NCI-H2081 treated with DMSO at 0.1 percent for 48 hours (cell line): ENCODE results near the gene RTP5.

Experiments
- DNase-seq: peaks from one replicate; lab custom pipeline; 2025; lab: John Stamatoyannopoulos, UW

The RTP5 gene

DNA sequence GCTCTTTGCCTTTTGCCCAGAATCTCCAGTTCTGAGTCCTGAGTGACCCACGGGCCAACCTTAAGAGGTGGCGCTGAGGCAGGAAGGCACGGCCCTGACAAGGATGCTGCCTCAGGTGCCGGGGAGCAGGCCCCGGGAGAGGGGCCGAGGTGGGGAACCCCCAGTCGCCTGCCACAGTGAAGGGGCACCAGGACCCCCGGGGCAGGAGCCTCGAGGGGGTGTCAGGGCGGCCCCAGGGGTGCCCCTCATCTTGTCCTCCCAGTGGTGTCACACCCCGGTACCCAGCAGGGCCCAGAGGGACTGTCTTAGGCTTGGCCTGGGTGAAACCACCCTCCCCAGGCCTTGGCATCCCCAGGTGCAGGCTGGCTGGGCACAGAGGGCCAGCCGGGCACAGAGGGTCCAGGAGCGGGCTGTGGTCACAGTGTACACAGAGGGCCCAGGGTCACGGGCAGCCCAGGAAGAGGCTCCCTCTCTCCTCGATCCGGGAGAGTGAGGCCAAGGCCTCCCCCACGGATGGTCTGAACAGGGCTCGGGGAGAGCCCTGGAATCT is 11.9 kb upstream of the RTP5 start:
- DNase-seq: no peak

DNA sequence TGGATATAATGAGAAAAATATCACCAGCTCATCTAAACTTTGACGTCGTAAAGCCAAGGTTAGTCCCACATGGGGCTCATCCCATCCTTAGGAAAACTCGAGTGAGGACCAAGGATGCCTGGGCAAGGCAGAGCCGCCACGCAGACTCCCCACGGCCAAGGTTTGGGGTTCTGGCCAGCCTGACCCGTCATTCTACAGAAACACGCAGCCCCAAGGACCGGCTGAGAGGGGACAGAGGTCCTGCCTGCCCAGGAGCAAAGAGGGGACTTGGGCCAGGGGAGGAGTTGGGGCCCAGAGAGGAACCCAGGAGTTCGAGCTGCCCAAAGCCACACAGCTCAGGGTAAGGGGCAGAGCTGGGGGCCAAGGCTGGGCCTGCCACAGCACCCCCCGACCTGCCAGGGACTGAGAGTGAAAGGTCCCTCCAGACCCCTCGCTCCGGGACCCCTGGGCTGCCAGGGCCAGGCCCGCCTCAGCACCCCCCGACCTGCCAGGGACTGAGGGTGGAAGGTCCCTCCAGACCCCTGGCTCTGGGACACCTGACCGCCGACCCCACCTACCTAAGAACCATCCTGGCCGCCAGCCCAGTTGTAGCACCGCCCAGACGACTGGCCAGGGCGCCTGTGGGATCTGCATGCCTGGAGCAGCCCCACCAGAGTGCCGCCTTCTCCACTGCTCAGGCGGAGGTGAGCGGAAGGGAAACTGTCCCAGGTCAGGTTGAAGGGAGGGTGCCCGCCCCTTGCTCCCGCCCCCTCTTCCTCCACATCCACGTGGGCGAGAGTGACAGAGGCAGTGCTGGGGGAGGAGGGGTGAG is 11.1 kb upstream of the RTP5 start, which contains the start of gene PDCD1:
TSS of gene PDCD1 (minus strand) at position 689 of the 811 bp plus-strand sequence. CDS start at position 633, 56 bp downstream.
- DNase-seq: no peak

DNA sequence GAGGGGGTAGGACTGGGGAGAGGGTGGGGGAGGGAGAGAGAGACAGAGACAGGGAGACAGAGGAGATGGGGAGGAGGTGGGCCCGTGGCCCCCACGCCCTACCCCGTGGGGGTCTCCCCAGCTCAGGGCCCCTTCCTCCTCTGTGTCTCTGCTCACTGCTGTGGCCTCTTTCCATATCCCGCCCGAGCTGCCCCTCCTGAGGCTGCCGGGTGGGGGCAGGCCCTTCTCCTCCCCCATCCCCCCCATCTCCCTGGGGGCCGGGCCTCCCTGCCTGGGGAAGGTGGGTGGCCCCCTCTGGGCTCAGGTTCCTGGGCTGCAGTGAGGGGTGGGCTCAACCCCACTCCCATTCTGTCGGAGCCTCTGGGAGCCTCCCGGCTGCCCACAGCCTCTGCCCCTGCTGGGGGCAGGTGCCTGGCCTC is 10.5 kb upstream of the RTP5 start:
- DNase-seq: no peak

DNA sequence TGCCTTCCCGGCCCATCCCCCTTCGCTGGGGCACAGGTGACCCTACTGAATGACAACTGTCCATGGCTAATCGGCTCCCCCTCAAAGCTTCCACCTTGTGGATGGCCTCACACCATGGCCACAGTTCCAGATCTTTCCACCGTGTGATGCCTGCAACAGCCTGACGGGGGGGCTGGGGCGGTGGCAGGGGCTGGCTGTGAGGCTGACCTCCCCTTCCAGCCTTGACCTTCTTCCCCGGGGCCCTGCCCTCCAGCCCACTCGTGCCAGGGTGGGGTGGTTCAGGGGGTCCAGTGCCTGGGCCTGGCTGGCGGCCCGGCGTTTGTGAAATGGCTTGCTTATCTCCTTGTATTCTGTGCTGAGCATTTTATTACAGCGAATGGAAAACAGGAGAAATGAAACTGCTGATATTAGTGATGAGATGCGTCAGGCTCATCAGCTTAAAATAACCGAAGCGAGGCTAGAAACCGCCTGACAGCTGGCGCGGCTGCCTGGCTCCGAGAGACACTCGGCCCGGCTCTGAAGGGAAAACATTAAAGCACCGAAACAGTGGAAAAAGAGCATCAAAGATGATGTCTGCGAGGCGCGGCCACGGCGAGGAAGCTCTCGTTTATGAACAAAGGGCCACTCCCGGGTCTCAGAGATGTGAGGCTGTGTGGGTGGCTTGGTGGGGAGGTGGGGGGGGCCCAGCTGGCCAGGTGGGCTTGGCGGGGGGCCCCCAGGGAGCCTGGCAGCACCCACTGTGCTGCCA is 9.9 kb upstream of the RTP5 start:
- DNase-seq: no peak

DNA sequence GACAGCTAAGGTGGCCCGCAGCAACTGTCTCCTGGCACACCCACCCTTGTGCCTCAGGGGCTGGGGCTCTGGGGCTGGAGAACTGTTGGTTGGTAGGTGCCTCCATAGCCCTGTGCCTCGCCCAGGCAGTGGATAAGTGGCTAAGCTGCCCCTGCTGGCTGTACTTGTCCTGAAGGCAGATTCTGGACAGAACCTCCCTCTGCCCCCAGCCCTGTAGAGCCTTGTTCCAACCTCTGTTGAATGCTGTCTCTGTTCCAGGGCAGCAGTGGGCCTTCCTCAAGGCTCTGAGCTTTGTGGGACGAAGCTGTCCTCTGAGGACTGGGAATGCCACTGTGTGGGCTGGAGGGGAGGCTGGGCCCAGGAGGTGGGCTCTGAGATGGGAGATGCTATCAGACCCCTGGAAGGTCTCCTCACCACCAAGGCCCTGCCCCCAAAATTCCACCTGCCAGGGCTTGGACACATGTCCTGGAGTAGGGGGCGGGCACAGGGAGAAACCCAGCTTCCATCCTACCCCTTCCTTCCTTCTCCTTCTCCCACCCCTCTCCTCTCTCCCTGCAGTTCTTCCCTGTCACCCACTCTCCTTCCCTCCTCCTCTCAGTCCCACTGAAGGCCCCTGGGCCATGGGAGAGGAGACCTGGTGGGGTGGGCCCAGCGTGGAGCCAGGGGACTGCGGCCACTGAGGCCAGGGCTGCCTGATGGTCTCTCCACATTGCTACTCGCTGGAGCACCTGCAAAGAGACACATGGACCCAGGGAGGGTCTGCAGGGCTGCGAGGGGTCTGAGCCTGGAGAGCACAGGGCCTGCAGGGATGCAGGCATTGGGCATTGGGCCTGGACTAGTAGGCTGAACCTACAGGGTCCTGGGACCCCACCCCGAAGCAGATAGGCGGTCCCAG is 9.1 kb upstream of the RTP5 start:
- DNase-seq: no peak

DNA sequence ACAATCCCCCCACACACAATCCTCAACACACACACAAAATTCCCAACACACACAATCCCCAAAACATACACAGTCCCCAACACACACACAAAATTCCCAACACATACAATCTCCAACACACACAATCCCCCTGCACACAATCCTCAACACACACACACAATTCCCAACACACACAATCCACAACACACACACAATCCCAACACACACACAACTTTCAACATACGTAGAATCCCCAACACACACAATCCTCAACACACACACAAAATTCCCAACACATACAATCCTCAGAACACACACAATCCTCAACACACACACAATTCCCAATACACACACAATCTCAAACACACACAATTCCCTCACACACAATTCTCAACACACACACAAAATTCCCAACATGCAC is 8.3 kb upstream of the RTP5 start:
- no peak for DNase-seq

DNA sequence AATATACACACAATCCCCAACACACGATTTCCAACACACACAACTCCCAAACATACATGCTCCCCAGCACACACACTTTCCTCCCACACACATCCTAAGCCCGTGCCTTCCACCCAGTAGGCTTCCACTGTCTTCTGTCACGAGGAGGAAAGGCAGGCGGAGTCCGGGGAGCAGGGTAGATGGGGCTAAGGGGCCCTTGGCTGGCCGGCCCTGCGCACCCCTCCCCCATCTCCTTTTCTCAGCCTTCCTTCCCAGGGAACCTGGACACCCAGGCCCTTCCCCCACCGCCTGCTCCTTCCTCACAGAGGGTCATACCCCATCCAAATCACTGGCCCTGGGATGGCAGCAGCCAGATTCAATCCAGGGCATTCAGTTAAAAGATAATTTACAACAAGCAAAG is 7.4 kb upstream of the RTP5 start:
- no peak for DNase-seq

DNA sequence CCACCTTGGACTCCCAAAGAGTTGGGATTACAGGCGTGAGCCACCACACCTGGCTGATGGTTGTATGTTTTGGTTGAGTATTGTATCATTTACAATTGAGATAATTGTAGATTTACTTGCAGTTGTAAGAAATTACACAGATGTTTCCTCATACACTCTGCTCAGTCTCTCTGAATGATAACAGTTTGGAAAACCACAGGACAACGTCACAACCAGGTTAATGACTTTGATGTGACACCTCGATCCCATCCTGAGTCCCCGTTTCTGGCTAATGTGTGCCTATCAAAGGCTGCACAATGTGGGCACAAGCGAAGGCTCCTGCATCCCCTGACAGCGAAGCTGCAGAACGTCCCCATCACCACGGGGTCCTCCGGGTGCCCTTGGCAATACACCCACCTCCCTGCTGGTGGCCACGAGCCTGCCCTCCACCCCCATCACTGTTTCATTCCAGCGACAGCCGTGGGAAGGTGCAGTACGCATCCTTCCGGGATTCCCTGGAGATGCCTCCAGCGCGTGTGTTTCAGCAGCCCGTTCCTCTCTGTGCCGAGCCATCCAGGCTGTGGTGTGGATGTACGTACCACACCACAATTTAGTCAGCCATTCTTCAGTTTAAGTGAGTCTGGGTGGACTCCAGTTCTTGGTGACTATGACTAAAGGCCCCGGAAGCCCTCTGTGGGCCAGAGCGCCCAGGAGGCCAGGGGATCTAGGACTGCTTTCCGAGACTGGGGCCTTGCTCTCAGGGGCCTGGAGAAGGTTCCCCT is 6.6 kb upstream of the RTP5 start:
- no peak for DNase-seq

DNA sequence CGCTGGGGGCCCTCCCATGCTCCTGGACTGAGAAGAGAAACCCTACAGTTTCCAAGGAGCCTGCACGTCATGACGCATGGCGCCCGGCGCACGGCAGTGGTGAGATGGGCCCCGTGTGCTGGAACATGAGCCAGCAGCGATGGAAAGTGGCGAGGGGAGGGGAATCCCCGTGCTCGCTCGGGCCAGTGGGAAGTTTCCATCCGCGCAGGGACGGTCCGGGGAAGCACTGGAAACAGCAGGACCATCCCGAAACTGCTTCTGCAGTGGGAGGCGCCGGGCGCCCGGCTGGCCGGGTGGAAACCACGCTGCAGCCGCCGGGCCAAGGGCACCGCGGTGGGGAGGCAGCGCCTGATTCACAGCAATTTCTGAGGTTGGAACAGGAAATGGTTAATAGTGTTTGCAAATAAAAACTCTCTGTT is 6.0 kb upstream of the RTP5 start:
- DNase-seq: no peak

DNA sequence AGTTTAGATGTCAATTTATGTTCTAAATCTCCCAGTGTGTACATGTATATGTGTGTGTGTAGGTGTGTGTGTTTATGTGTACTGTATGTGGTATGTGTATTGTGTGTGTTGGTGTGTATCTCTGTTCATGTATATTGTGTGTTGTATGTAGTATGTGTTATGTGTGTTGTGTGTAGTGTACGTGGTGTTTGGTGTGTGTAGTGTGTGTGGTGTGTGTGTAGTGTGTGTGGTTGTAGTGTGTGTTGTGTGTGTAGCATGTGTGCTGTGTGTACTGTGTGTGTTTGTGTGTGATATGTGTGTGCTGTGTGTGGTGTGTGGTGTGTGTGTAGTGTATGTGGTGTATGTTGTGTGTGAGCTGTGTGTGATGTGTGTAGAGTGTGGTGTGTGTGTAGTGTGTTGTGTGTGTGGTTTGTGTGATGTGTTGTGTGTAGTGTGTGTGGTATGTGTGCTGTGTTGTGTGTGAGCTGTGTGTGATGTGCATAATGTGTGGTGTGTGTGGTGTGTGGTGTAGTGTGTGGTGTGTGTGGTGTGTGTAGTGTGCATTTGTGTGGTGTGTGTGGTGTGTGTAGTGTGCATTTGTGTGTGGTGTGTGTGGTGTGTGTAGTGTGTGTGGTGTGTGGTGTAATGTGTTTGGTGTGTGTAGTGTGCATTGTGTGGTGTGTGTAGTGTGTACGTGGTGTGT is 5.2 kb upstream of the RTP5 start:
- no peak for DNase-seq

DNA sequence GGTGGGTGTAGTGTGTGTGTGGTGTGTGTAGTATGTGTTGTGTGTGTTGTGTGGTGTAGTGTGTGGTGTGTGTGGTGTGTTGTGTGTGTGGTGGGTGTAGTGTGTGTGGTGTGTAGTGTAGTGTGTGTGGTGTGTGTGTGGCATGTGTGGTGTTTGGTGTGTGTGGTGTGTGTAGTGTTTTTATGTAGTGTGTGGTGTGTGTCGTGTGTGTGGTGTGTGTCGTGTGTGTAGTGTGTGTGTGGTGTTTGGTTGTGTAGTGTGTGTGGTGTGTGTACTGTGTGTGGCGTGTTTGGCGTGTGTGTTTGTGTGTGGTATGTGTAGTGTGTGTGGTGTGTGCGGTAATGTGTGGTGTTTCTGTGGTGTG is 4.7 kb upstream of the RTP5 start:
- no peak for DNase-seq

DNA sequence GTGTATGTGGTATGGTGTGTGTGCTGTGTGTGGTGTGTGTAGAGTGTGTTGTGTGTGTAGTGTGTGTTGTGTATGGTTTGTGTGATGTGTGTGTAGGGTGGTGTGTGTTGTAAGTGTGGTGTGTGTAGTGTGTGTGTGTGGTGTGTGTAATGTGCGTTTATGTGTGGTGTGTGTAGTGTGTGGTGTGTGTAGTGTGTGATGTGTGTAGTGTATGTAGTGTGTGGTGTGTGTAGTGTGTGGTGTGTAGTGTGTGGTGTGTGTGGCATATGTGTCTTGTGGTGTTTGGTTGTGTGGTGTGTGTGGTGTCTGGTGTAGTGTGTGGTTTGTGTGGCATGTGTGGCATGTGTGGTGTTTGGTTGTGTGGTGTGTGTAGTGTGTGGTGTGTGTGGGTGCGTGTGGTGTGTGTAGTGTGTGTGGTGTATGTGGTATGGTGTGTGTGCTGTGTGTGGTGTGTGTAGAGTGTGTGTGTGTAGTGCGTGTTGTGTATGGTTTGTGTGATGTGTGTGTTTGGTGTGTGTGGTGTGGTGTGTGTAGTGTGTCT is 4.0 kb upstream of the RTP5 start:
- DNase-seq: no peak

DNA sequence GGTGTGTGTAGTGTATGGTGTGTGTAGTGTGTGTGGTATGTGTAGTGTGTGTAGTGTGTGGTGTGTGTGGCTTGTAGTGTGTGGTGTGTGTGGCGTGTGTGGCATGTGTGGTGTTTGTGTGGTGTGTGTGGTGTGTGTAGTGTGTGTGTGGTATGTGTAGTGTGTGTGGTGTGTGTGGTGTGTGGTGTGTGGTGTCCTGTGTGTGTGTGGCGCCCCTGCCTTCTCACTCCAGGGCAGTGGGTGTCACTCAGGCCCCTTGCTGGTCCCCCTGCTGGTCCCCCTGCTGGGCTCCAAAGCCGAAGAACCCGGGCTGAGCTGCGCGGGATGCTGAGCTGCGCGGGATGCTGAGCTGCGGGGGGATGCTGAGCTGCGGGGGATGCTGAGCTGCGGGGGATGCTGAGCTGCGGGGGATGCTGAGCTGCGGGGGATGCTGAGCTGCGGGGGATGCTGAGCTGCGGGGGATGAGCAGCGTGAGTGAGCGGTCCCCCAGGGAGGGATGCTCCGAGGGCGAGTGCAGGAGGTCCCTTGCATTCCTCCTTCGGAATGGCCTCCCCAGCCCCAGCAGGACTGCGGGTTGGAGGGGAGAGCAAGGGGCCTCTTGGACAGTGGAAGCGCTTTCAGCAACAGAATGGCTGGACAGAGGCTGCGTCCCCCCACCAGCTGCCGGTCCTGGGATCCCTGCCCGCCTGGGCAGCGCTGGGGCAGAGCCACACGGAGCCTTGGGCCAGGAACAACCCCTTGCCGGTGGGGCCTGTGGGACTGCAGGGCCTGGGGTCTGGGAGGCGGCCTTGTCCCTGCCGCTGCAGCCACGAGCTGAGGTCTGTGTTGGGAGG is 3.4 kb upstream of the RTP5 start:
- no peak for DNase-seq

DNA sequence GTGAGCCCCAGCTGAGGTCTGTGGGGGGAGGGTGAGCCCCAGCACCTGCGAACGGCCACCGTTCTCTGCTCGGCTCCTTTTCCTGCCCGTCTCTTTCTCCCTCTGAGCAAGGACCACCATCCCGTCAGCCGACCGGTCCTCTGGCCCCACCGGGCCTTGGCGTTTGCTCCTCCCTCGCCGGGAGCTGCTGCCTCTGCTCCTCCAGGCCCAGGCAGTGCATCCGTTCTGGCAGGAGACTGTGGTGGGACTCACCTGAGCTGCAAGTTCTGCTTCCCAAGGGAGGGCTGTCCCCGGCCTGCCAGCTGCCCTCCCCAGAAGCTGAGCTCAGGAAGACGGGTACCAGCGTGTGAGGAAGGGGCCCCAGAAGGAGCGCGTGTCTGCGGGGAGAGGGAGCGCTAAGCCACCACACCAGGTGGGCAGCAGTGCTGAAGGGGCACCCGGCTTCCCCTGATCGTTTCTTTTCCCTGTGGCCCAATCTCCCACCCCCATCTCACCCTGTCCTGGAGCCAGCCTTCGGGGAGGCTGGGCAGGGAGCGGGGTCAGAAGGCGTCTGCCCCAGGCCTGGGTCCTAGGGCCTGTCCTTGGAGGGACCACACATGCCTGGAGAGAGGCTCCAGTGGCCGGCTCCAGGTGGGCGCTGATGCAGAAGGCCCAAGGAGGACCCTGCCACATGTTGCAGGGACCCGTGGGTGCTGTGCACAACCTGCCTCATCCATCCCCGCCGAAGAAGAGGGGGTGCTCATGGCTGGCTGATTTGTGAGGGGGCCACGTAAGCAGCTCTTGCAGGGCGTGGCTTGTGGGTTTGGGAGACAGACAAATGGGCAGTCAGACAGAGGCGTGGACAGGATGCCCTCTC is 2.5 kb upstream of the RTP5 start:
- no peak for DNase-seq

DNA sequence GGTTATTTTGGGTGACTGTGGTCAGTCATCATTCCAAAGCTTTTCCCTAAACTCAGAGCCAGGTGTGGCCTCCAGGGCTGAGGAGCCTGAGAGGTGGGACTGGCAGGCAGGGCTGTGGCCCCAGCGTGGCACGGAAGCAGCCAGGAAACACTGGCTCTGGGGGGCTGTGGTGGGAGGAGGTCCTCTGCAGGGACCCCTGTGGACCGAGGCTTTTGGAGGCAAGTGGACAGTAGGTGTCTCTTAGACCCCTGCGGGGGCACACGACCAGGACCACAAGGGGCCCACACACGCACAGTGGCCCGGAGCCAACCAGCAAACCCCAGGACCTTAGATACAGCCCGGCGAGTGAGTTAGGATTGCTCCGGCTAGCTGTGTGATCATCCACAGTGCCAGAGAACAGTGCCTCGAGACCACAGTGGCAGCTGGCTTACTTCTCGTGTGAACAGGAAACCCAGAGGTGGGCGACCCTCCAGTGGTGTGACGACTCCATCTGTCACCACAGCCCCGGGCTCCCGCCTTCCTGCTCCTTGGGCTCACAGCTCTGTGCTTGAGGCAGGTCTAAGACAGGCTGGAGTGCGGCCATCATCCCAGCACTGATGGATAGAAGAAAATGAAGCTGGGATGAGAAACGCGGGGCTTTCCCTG is 1.6 kb upstream of the RTP5 start:
- DNase-seq: no peak

DNA sequence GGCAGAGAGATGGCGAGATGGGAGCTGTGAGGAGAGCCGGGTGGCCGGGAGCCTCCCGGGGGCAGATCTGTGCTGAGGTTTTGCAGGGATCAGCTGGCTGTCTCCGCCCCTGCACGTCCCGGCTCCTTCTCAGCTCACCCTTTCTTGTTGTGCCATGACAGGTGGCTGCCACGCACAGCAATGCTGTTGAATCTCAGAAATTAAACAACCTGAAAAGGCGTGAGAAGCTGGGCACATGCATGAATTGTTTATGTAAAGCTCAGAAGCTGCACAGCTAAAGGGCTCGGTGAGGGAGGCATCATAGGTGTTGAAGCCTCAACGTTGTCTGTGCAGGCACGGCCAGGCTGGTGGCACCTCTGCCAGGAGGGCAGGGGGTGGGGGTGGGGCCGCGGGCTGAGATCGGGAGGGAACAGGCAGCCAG is 858 bp upstream of the RTP5 start:
- no peak for DNase-seq

DNA sequence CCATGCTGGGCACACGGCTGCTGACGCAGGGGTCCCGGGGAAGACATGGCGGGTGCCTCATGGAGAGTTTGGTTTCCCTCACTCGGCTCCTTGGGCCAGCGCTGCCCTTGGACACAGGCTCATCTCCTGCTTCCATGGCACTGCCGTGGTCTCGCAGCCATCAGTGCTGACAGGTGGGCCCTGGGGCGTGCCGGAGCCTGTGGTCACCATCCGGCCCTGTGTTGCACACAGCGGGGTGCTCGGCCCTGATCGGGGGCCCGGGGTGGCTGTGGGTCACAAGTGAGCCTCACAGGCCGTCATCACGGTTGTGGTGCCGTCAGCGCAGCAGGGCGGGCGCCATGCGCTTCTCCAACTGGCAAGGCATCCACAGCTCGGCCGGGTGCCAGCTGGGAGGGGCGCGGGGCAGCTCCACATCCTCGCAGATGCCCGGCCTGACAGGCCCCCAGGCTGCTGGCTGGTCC is 582 bp downstream of the RTP5 start:
- no peak for DNase-seq
